IMR-90 (cell line): ENCODE results near the gene TCF7. TPM values are rescaled to one million over a fixed set of nuclear protein-coding genes. Genes with fewer than 3 reads are reported as not detected.

Experiments used
- ATAC-seq: fragments of 200-7000 bp; cut with Tn5 transposase; 2 replicates; pipeline ENCODE4 v1.9.1; 2020; ENCODE audit warnings: low read depth, mild to moderate bottlenecking, moderate library complexity
- BruUV-seq: library from RNA; stranded (reverse); fragments of 400-500 nt; replicated peaks from 2 replicates; lab custom pipeline; 2021; lab: Mats Ljungman, UMichigan
- CTCF ChIA-PET: fragments of 300-600 bp; formaldehyde crosslinking; extraction: SDS; loops from one replicate; lab custom pipeline; 2021; ENCODE audit warnings: antibody characterized with exemption; lab: Yijun Ruan, JAX
- POLR2A ChIA-PET: fragments of 300-600 bp; sonication (Branson Sonifier 250); formaldehyde crosslinking; loops from one replicate; lab custom pipeline; 2022; ENCODE audit warnings: antibody characterized with exemption; ENCODE audit not compliant: unreplicated experiment; lab: Charles Lee
- DNase-seq: peaks from one replicate; pipeline ENCODE4 v3.0.0; 2013
- H2AFZ ChIP-seq: replicated peaks from 2 replicates; pipeline ENCODE3; 2013; ENCODE audit warnings: low read length, mild to moderate bottlenecking; ENCODE audit not compliant: poor library complexity
- H2AK5ac ChIP-seq: 2 replicates; pipeline ENCODE4 v1.6.1; 2013; ENCODE audit warnings: low read depth, low read length, inconsistent platforms
- H2AK9ac ChIP-seq: replicated peaks from 2 replicates; pipeline ENCODE3; 2013; ENCODE audit warnings: mild to moderate bottlenecking, low read depth, low read length, moderate library complexity; ENCODE audit not compliant: poor library complexity
- H2BK120ac ChIP-seq: 2 replicates; pipeline ENCODE4 v1.6.1; 2013; ENCODE audit warnings: low read depth, low read length, inconsistent platforms
- H2BK15ac ChIP-seq: 3 replicates; pipeline ENCODE4 v1.6.1; 2013; ENCODE audit warnings: low read depth, low read length, inconsistent platforms
- H2BK20ac ChIP-seq: 2 replicates; pipeline ENCODE4 v1.6.1; 2013; ENCODE audit warnings: low read depth, mild to moderate bottlenecking, inconsistent platforms, low read length, moderate library complexity
- H2BK5ac ChIP-seq: 2 replicates; pipeline ENCODE4 v1.6.1; 2013; ENCODE audit warnings: mild to moderate bottlenecking, low read depth, low read length, inconsistent platforms; ENCODE audit not compliant: poor library complexity, severe bottlenecking
- H3K14ac ChIP-seq: replicated peaks from 2 replicates; pipeline ENCODE4 v1.6.1; 2013; ENCODE audit warnings: low read depth, low read length, inconsistent platforms
- H3K18ac ChIP-seq: 2 replicates; pipeline ENCODE4 v1.6.1; 2013; ENCODE audit warnings: low read depth, low read length, control low read depth
- H3K23ac ChIP-seq: 2 replicates; pipeline ENCODE4 v1.6.1; 2013; ENCODE audit warnings: low read depth, low read length, inconsistent platforms
- H3K27ac ChIP-seq: 2 replicates; pipeline ENCODE4 v1.5.1; 2013; ENCODE audit warnings: mild to moderate bottlenecking, control low read depth, low read length; ENCODE audit not compliant: insufficient read depth
- H3K27me3 ChIP-seq: 2 replicates; pipeline ENCODE4 v1.6.1; 2013; ENCODE audit warnings: low read length; ENCODE audit not compliant: control insufficient read depth, insufficient read depth
- H3K36me3 ChIP-seq: 2 replicates; pipeline ENCODE4 v1.6.1; 2013; ENCODE audit warnings: low read length, mixed read lengths; ENCODE audit not compliant: control insufficient read depth, insufficient read depth
- H3K4ac ChIP-seq: 2 replicates; pipeline ENCODE4 v1.6.1; 2013; ENCODE audit warnings: low read depth, low read length, inconsistent platforms
- H3K4me1 ChIP-seq: 2 replicates; pipeline ENCODE4 v1.6.1; 2013; ENCODE audit warnings: low read length, mixed read lengths; ENCODE audit not compliant: control insufficient read depth, insufficient read depth
- H3K4me2 ChIP-seq: 2 replicates; pipeline ENCODE4 v1.6.1; 2013; ENCODE audit warnings: low read depth, mild to moderate bottlenecking, control low read depth, low read length, moderate library complexity
- H3K4me3 ChIP-seq: 2 replicates; pipeline ENCODE4 v1.5.1; 2013; ENCODE audit warnings: low read depth, mild to moderate bottlenecking, control low read depth, low read length, moderate library complexity; ENCODE audit not compliant: insufficient read depth
- H3K56ac ChIP-seq: 2 replicates; pipeline ENCODE4 v1.6.1; 2013; ENCODE audit warnings: low read length, inconsistent platforms; ENCODE audit not compliant: insufficient read depth; ENCODE audit errors: extremely low read depth
- H3K79me1 ChIP-seq, 2 experiments: 2 replicates each; pipeline ENCODE4 v1.6.1; 2013; ENCODE audit warnings: low read length in 2 of 2, inconsistent platforms in 1 of 2, low read depth in 1 of 2
- H3K9ac ChIP-seq: 2 replicates; pipeline ENCODE4 v1.6.1; 2013; ENCODE audit warnings: low read depth, low read length, control low read depth
- H3K9me1 ChIP-seq: 2 replicates; pipeline ENCODE4 v1.6.1; 2013; ENCODE audit warnings: low read length, inconsistent platforms; ENCODE audit not compliant: insufficient read depth
- H3K9me3 ChIP-seq: 2 replicates; pipeline ENCODE4 v1.6.1; 2013; ENCODE audit warnings: low read length; ENCODE audit not compliant: control insufficient read depth, insufficient read depth
- H4K20me1 ChIP-seq: 2 replicates; pipeline ENCODE4 v1.6.1; 2013; ENCODE audit warnings: low read length, inconsistent platforms; ENCODE audit not compliant: insufficient read depth
- H4K5ac ChIP-seq: 2 replicates; pipeline ENCODE4 v1.6.1; 2013; ENCODE audit warnings: mild to moderate bottlenecking, low read depth, low read length, control low read depth
- H4K8ac ChIP-seq, 2 experiments: 2 replicates each; pipeline ENCODE4 v1.6.1; 2013; ENCODE audit warnings: low read depth in 2 of 2, low read length in 2 of 2, control low read depth in 1 of 2, inconsistent platforms in 1 of 2
- H4K91ac ChIP-seq: 2 replicates; pipeline ENCODE4 v1.6.1; 2013; ENCODE audit warnings: low read depth, low read length, inconsistent platforms; ENCODE audit not compliant: insufficient read depth
- BHLHE40 ChIP-seq: fragments of 150-350 bp; IDR thresholded peaks from 2 replicates; pipeline ENCODE4 v1.6.1; 2016; ENCODE audit warnings: mild to moderate bottlenecking, low read depth, low read length
- CEBPB ChIP-seq: IDR thresholded peaks from 2 replicates; pipeline ENCODE4 v1.6.1; 2012; ENCODE audit warnings: low read depth, low read length, improper control_type of control experiment
- CHD1 ChIP-seq: IDR thresholded peaks from 2 replicates; pipeline ENCODE4 v1.6.1; 2012; ENCODE audit warnings: low read depth, low read length, improper control_type of control experiment
- CTCF ChIP-seq: conservative IDR thresholded peaks from 2 replicates; pipeline ENCODE4 v1.5.1; 2012; ENCODE audit warnings: mild to moderate bottlenecking, low read depth, low read length, improper control_type of control experiment
- ELK1 ChIP-seq: fragments of 150-350 bp; IDR thresholded peaks from 2 replicates; pipeline ENCODE4 v1.6.1; 2016; ENCODE audit warnings: low read depth, mild to moderate bottlenecking, low read length, moderate library complexity, borderline replicate concordance
- FOS ChIP-seq: fragments of 150-350 bp; IDR thresholded peaks from 2 replicates; pipeline ENCODE4 v1.6.1; 2016; ENCODE audit warnings: low read depth, low read length
- MAFK ChIP-seq: IDR thresholded peaks from 2 replicates; pipeline ENCODE4 v1.6.1; 2012; ENCODE audit warnings: low read depth, low read length, improper control_type of control experiment
- MAZ ChIP-seq: IDR thresholded peaks from 2 replicates; pipeline ENCODE4 v1.6.1; 2012; ENCODE audit warnings: low read depth, mild to moderate bottlenecking, low read length, improper control_type of control experiment, moderate library complexity, borderline replicate concordance
- MXI1 ChIP-seq: IDR thresholded peaks from 2 replicates; pipeline ENCODE4 v1.6.1; 2012; ENCODE audit warnings: low read depth, mild to moderate bottlenecking, low read length, moderate library complexity, borderline replicate concordance
- NFE2L2 ChIP-seq: fragments of 150-350 bp; IDR thresholded peaks from 2 replicates; pipeline ENCODE4 v1.6.1; 2016; ENCODE audit warnings: low read depth, mild to moderate bottlenecking, low read length
- POLR2A ChIP-seq: IDR thresholded peaks from 2 replicates; pipeline ENCODE4 v1.6.1; 2012; ENCODE audit warnings: mild to moderate bottlenecking, low read depth, low read length
- RAD21 ChIP-seq: IDR thresholded peaks from 2 replicates; pipeline ENCODE4 v1.6.1; 2012; ENCODE audit warnings: low read length, improper control_type of control experiment
- RCOR1 ChIP-seq: IDR thresholded peaks from 2 replicates; pipeline ENCODE4 v1.6.1; 2012; ENCODE audit warnings: mild to moderate bottlenecking, low read length, improper control_type of control experiment; ENCODE audit not compliant: insufficient replicate concordance
- RFX5 ChIP-seq: IDR thresholded peaks from 2 replicates; pipeline ENCODE4 v1.8.0; 2012; ENCODE audit warnings: low read depth, mild to moderate bottlenecking, low read length, moderate library complexity
- SMC3 ChIP-seq: fragments of 150-350 bp; IDR thresholded peaks from 2 replicates; pipeline ENCODE4 v1.6.1; 2016; ENCODE audit warnings: low read depth, mild to moderate bottlenecking, antibody characterized with exemption, low read length, moderate library complexity
- USF2 ChIP-seq: fragments of 150-350 bp; IDR thresholded peaks from 2 replicates; pipeline ENCODE4 v1.6.1; 2017; ENCODE audit warnings: mild to moderate bottlenecking, antibody characterized with exemption, low read length, low read depth
- WGBS, 2 experiments: methylation state at CpG; one replicate each; pipeline versions ENCODE4 v1.1.5 to v1.1.7; 2013; ENCODE audit warnings: missing lambda C conversion rate in 2 of 2; ENCODE audit not compliant: insufficient read length in 1 of 2; ENCODE audit errors: extremely low coverage in 2 of 2; 5-methylcytosine and 5-hydroxymethylcytosine counted together
- dilution Hi-C: fragments of 300-500 bp; cut with HindIII; formaldehyde crosslinking; loops from one replicate; pipeline ENCODE4 v1.14.3; 2018; ENCODE audit warnings: low sequenced_read_pairs; ENCODE audit not compliant: unreplicated experiment
- in situ Hi-C: fragments of 300-500 bp; cut with MboI; formaldehyde crosslinking; loops from 3 replicates; pipeline ENCODE4 v1.14.3; 2019; ENCODE audit warnings: low sequenced_read_pairs, inconsistent platforms, mixed read lengths
- intact Hi-C: fragments of 100-400 bp; cut with micrococcal nuclease; formaldehyde crosslinking; loops from 2 replicates; pipeline ENCODE4 v1.10.0; 2022
- polyA plus RNA-seq, 3 experiments: library from polyadenylated mRNA; depleted of rRNA; stranded (reverse); fragments of >200 nt; gene quantifications; 2 replicates each; pipeline ENCODE4 v1.2.3, GENCODE V29; 2012; ENCODE audit warnings: low replicate concordance in 1 of 3
- total RNA-seq: library from RNA; depleted of rRNA; stranded (reverse); fragments of >200 nt; gene quantifications from 2 replicates; pipeline ENCODE4 v1.2.3, GENCODE V29; 2012

Gene TCF7
- total and polyA plus RNA-seq, 2 of the 4 experiments (the other 2 are of a cell fraction) = 1.3 to 3.4 TPM

GRCh38 chr5:134086225-134086942 is 28.1 kb upstream of the TCF7 start:
- no peak for DNase-seq
- H2BK15ac ChIP-seq = no peak overlapping the region
- ChIA-PET CTCF (interaction anchor here (1.6 kb wide), 1 partner anchor 47 kb away, joined by 4 read pairs; no protein-coding TSS in a partner anchor), POLR2A (no interaction called here)
- H3K56ac ChIP-seq = no peak overlapping the region
- peaks cover 2% of the 10 kb centered on the region; the same call in 1 of the 2 replicates for H3K4me1 ChIP-seq
- dilution Hi-C loops (no loop called here), in situ Hi-C loops (no loop called here), intact Hi-C loops (no loop called here)
- WGBS, 2 experiments = no CpG with 5 or more reads among the region's 8 CpGs
- no peaks in the 10 kb centered on the region for H3K9me1 ChIP-seq
- no peak overlapping the region for H3K14ac ChIP-seq
- no peak for TF ChIP-seq POLR2A
- TF ChIP-seq CEBPB = no peak
- no peak for TF ChIP-seq CHD1
- no peak for TF ChIP-seq FOS
- TF ChIP-seq CTCF = no peak
- TF ChIP-seq RCOR1 = no peak
- no peak for TF ChIP-seq MAZ
- no peak for TF ChIP-seq USF2
- no peak for TF ChIP-seq RFX5
- no peak for TF ChIP-seq NFE2L2
- no peak for TF ChIP-seq ELK1
- no peak for TF ChIP-seq RAD21
- TF ChIP-seq BHLHE40 = no peak
- TF ChIP-seq MAFK = no peak
- no peak for TF ChIP-seq MXI1
- TF ChIP-seq SMC3 = no peak
- peaks cover 30% of the 10 kb centered on the region for H3K27me3 ChIP-seq
- no peak overlapping the region for H2AFZ ChIP-seq
- no peak overlapping the region for H2AK9ac ChIP-seq
- H2AK5ac ChIP-seq = no peak overlapping the region
- H3K9me3 ChIP-seq = no peaks in the 10 kb centered on the region
- H3K36me3 ChIP-seq = no peaks in the 10 kb centered on the region
- no peak overlapping the region for H4K5ac ChIP-seq
- no peak overlapping the region for H3K27ac ChIP-seq
- BruUV-seq = no TSS peak
- H4K91ac ChIP-seq = no peak overlapping the region
- H2BK120ac ChIP-seq = no peak overlapping the region
- H3K9ac ChIP-seq = no peak overlapping the region
- H3K4me2 ChIP-seq = no peak overlapping the region
- no peaks in the 10 kb centered on the region for H4K20me1 ChIP-seq
- no peak overlapping the region for H3K4ac ChIP-seq
- no peak for ATAC-seq
- no peaks in the 10 kb centered on the region for H3K79me1 ChIP-seq
- no peak overlapping the region for H2BK5ac ChIP-seq
- no peak overlapping the region for H4K8ac ChIP-seq
- no peak overlapping the region for H3K18ac ChIP-seq
- H3K23ac ChIP-seq = no peak overlapping the region
- no peak overlapping the region for H3K4me3 ChIP-seq
- no peak overlapping the region for H2BK20ac ChIP-seq
